Measurements from ENCODE around the gene RRP1. TPM values are rescaled to one million over a fixed set of nuclear protein-coding genes. Genes with fewer than 3 reads are reported as not detected.

RRP1 gene
- total RNA-seq, 1 experiment from 2014 or later: 76.4 TPM

DNA sequence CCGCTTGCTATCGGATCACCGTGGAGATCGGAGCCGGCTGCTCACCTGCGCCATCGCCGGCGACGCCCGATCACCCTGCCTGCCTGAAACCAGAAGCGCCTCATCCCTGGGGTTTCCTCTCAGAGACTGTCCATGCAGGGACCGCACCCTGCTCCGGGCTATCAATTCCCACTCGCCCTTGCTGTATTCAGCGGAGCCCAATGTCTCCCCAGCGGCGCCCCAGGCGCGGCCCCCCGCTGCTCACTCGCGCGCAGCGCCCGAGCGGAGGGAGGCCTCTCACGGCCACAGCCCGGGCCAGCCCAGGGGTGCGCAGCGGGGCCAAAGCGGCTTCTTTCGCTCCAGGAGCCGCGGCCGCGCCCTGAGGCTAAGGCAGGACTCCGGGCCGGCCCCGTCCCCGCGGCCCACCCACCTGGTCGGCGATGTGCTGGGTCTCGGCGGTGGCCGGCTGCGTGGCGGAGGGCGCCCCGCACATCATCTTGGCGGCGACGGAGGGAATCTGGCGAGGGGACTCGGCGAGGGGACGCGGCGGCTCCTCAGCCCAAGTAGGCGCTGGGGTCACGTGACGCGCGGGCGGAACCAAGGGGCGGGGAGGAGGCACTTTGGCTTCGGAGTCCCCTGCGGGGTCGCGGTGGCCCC lies 13.5 kb upstream of the RRP1 start, which contains the start of gene CSTB:
TSS of gene CSTB (minus strand) at position 514 of the 636 bp plus-strand sequence. CDS start at position 475, 39 bp downstream.
- Histone ChIP-seq H3K27ac (ENCODE audit: low read length) (peak within 1 kb of the TSS; percentile 86), H3K9me3 (ENCODE audit: low read length) (no peaks in the 10 kb centered on the region), H3K36me3 (ENCODE audit: low read depth, low read length) (peaks cover 27% of the 10 kb centered on the region), H3K4me2 (ENCODE audit: low read length) (peak within 1 kb of the TSS; percentile 92), H3K9ac (ENCODE audit: low read length) (peak within 1 kb of the TSS; percentile 98), H4K20me1 (ENCODE audit: low read length) (peaks cover 30% of the 10 kb centered on the region), H2AFZ (ENCODE audit: low read length) (peak within 1 kb of the TSS; percentile 53), H3K27me3 (ENCODE audit: low read length) (no peaks in the 10 kb centered on the region), H3K4me3 (ENCODE audit: low read length) (peak within 1 kb of the TSS; percentile 88), H3K4me1 (ENCODE audit: insufficient read depth, low read length) (peaks cover 53% of the 10 kb centered on the region), H3F3A (ENCODE audit: low read length, unreplicated experiment) (peaks cover 29% of the 10 kb centered on the region), H3K9me2 (replicated peaks; ENCODE audit: low read length) (no peaks in the 10 kb centered on the region), H3K79me2 (ENCODE audit: low read length) (peaks cover 60% of the 10 kb centered on the region)
- BruUV-seq (replicated peaks): no TSS peak
- POLR2A ChIA-PET (ENCODE audit: unreplicated experiment): no interaction called here
- DNase-seq (peak; percentile 31), ATAC-seq (peak; percentile 45)
- CTCF ChIA-PET: no interaction called here
- no peak for TF ChIP-seq EZH2phosphoT487 (IDR thresholded peaks at IDR 0.05; ENCODE audit: borderline replicate concordance, low read length)
- no peak; the same call in 1 of the 2 replicates for TF ChIP-seq CTCF (conservative IDR thresholded peaks at IDR 0.05; ENCODE audit: low read depth, low read length)
- no peak for TF ChIP-seq EZH2 (IDR thresholded peaks at IDR 0.05; ENCODE audit: low read length, unreplicated experiment)
- intact Hi-C loops (cut with micrococcal nuclease): no loop called here

DNA sequence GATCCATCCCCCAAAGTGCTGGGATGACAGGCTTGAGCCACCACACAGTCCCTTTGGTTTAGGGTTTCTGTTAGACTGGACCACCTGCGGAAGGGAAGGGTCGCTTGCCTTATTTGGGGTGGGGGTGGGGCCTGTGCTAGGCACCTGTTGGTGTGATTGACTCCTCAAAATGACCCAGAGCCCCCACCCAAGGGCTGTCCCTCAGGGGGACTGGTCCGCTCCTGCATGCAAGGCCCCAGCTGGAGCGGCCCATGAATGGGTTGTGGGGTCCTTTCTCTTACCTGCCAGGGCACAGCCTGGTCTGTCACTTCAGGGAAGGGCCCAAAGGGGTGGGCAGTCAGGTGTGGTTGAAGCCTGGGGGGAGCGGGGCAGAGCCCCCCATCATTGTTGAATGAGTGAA lies 11.4 kb upstream of the RRP1 start:
- no peaks in the 10 kb centered on the region for H3K9me2 ChIP-seq (replicated peaks; ENCODE audit: low read length)
- no peaks in the 10 kb centered on the region for H3K27me3 ChIP-seq (ENCODE audit: low read length)
- peaks cover 27% of the 10 kb centered on the region for H3K36me3 ChIP-seq (ENCODE audit: low read depth, low read length)
- peak overlapping the region; percentile 100 for H3K27ac ChIP-seq (ENCODE audit: low read length)
- peaks cover 30% of the 10 kb centered on the region for H4K20me1 ChIP-seq (ENCODE audit: low read length)
- H3K4me2 ChIP-seq (ENCODE audit: low read length): peak overlapping the region; percentile 87
- peaks cover 23% of the 10 kb centered on the region for H3F3A ChIP-seq (ENCODE audit: low read length, unreplicated experiment)
- no TSS peak for BruUV-seq (replicated peaks)
- TF ChIP-seq EZH2phosphoT487 (IDR thresholded peaks at IDR 0.05; ENCODE audit: borderline replicate concordance, low read length) (no peak), CTCF (conservative IDR thresholded peaks at IDR 0.05; ENCODE audit: low read depth, low read length) (no peak), EZH2 (IDR thresholded peaks at IDR 0.05; ENCODE audit: low read length, unreplicated experiment) (no peak)
- CTCF ChIA-PET: no interaction called here
- H2AFZ ChIP-seq (ENCODE audit: low read length): no peak overlapping the region
- peaks cover 74% of the 10 kb centered on the region for H3K4me1 ChIP-seq (ENCODE audit: insufficient read depth, low read length)
- intact Hi-C loops (cut with micrococcal nuclease): no loop called here
- no peak for ATAC-seq
- H3K4me3 ChIP-seq (ENCODE audit: low read length): peak overlapping the region; percentile 61
- no peaks in the 10 kb centered on the region for H3K9me3 ChIP-seq (ENCODE audit: low read length)
- POLR2A ChIA-PET (ENCODE audit: unreplicated experiment): no interaction called here
- DNase-seq: no peak
- peaks cover 74% of the 10 kb centered on the region for H3K79me2 ChIP-seq (ENCODE audit: low read length)
- H3K9ac ChIP-seq (ENCODE audit: low read length): peak overlapping the region; percentile 90
